OCI-LY7 (cell line): ENCODE measurements around the gene KLK2. TPM values are rescaled to one million over a fixed set of nuclear protein-coding genes. Genes with fewer than 3 reads are reported as not detected.

ENCODE experiments used
- BruUV-seq: library from RNA; stranded (reverse); fragments of 400-500 nt; replicated peaks from 2 replicates; lab custom pipeline; 2021; lab: Mats Ljungman, UMichigan
- CTCF ChIA-PET: fragments of 300-600 bp; sonication (Branson Sonifier 250); formaldehyde crosslinking; loops from one replicate; lab custom pipeline; 2022; ENCODE audit warnings: antibody characterized with exemption; ENCODE audit not compliant: unreplicated experiment; lab: Charles Lee
- POLR2A ChIA-PET: fragments of 300-600 bp; sonication (Branson Sonifier 250); formaldehyde crosslinking; loops from one replicate; lab custom pipeline; 2022; ENCODE audit warnings: antibody characterized with exemption; lab: Charles Lee
- DNase-seq: peaks from one replicate; pipeline ENCODE4 v3.0.0-alpha.2; 2015; ENCODE audit warnings: low spot score
- H2AFZ ChIP-seq: fragments of 200-600 bp; sonication (generic), shearing (Covaris generic); 2 replicates; pipeline ENCODE4 v1.6.1; 2014; ENCODE audit warnings: mild to moderate bottlenecking, antibody characterized with exemption, low read length, moderate library complexity
- H3K27ac ChIP-seq: fragments of 200-600 bp; sonication (generic); 2 replicates; pipeline ENCODE4 v1.5.1; 2014; ENCODE audit warnings: mixed run types, low read depth, mild to moderate bottlenecking, moderate library complexity, low read length, inconsistent platforms; ENCODE audit not compliant: poor library complexity, severe bottlenecking
- H3K36me3 ChIP-seq: fragments of 200-600 bp; sonication (generic); 2 replicates; pipeline ENCODE4 v1.6.1; 2014; ENCODE audit warnings: mild to moderate bottlenecking, antibody characterized with exemption, low read length, moderate library complexity, mixed read lengths; ENCODE audit not compliant: insufficient read depth
- H3K4me1 ChIP-seq: fragments of 200-600 bp; sonication (generic); 2 replicates; pipeline ENCODE4 v1.5.1; 2014; ENCODE audit warnings: mild to moderate bottlenecking, low read length; ENCODE audit not compliant: insufficient read depth, poor library complexity, severe bottlenecking
- H3K4me2 ChIP-seq: fragments of 200-600 bp; sonication (generic); 2 replicates; pipeline ENCODE4 v1.6.1; 2014; ENCODE audit warnings: mild to moderate bottlenecking, low read length
- H3K4me3 ChIP-seq: fragments of 200-600 bp; sonication (generic); 2 replicates; pipeline ENCODE4 v1.5.1; 2014; ENCODE audit warnings: mild to moderate bottlenecking, low read depth, low read length; ENCODE audit not compliant: poor library complexity, severe bottlenecking
- H3K79me2 ChIP-seq: fragments of 200-600 bp; sonication (generic); 2 replicates; pipeline ENCODE4 v1.6.1; 2016; ENCODE audit warnings: low read depth, mild to moderate bottlenecking, low read length, moderate library complexity, mixed read lengths; ENCODE audit not compliant: insufficient read depth
- H3K9me2 ChIP-seq: fragments of 200-600 bp; sonication (generic); 2 replicates; pipeline ENCODE4 v1.6.1; 2016; ENCODE audit warnings: mild to moderate bottlenecking, low read length, mixed read lengths; ENCODE audit not compliant: insufficient read depth
- H3K9me3 ChIP-seq: fragments of 200-600 bp; sonication (generic); 2 replicates; pipeline ENCODE4 v1.6.1; 2014; ENCODE audit warnings: mild to moderate bottlenecking, mixed run types, low read length, mixed read lengths
- H4K20me1 ChIP-seq: fragments of 200-600 bp; sonication (generic); 2 replicates; pipeline ENCODE4 v1.6.1; 2014; ENCODE audit warnings: mild to moderate bottlenecking, antibody characterized with exemption, low read length, moderate library complexity, mixed read lengths; ENCODE audit not compliant: insufficient read depth
- EZH2phosphoT487 ChIP-seq: fragments of 200-600 bp; sonication (generic); IDR thresholded peaks from 2 replicates; pipeline ENCODE4 v1.6.1; 2018; ENCODE audit warnings: low read depth, borderline replicate concordance, mild to moderate bottlenecking, mixed run types, antibody characterized with exemption, low read length, moderate library complexity, mixed read lengths
- intact Hi-C: fragments of 100-400 bp; cut with micrococcal nuclease; formaldehyde crosslinking; loops from one replicate; pipeline ENCODE4 v1.10.0; 2022; ENCODE audit not compliant: unreplicated experiment
- total RNA-seq, 2 experiments: library from RNA; depleted of rRNA in 1 of 2; stranded (reverse); fragments of >200 nt in 1 of 2; shearing (Covaris generic) in 1 of 2; gene quantifications; 2 replicates each; pipeline ENCODE4 v1.2.3, GENCODE V29; 2014 to 2022
- TF ChIP-seq, protein P1 (sequence below): fragments of 200-600 bp; sonication (generic); conservative IDR thresholded peaks from 2 replicates; pipeline ENCODE4 v1.5.1; 2014; ENCODE audit warnings: mild to moderate bottlenecking, antibody characterized with exemption, low read length, moderate library complexity, mixed read lengths

The KLK2 gene
- total RNA-seq, 2 experiments from 2014 or later, result not detected

- intact Hi-C loops, result no loop called here
- Histone ChIP-seq H3K27ac (no peak overlapping the region), H2AFZ (no peak overlapping the region), H4K20me1 (no peaks in the 10 kb centered on the region), H3K9me3 (0 out of 2 replicates have a peak, but pooled peaks cover 8% of the 10 kb centered on the region), H3K4me2 (no peak overlapping the region), H3K9me2 (no peaks in the 10 kb centered on the region), H3K79me2 (no peaks in the 10 kb centered on the region), H3K4me1 (peaks cover 6% of the 10 kb centered on the region), H3K4me3 (no peak overlapping the region), H3K36me3 (no peaks in the 10 kb centered on the region)
- TF ChIP-seq, protein P1, sequence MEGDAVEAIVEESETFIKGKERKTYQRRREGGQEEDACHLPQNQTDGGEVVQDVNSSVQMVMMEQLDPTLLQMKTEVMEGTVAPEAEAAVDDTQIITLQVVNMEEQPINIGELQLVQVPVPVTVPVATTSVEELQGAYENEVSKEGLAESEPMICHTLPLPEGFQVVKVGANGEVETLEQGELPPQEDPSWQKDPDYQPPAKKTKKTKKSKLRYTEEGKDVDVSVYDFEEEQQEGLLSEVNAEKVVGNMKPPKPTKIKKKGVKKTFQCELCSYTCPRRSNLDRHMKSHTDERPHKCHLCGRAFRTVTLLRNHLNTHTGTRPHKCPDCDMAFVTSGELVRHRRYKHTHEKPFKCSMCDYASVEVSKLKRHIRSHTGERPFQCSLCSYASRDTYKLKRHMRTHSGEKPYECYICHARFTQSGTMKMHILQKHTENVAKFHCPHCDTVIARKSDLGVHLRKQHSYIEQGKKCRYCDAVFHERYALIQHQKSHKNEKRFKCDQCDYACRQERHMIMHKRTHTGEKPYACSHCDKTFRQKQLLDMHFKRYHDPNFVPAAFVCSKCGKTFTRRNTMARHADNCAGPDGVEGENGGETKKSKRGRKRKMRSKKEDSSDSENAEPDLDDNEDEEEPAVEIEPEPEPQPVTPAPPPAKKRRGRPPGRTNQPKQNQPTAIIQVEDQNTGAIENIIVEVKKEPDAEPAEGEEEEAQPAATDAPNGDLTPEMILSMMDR, result no peak
- no peak for TF ChIP-seq EZH2phosphoT487
- no TSS peak for BruUV-seq
- no peak for DNase-seq
- CTCF ChIA-PET, result no interaction called here
- POLR2A ChIA-PET, result no interaction called here
These were observed 24.0 kb downstream of the KLK2 start for GRCh38 chr19:50897191-50897607.

- no peak for TF ChIP-seq EZH2phosphoT487
- TF ChIP-seq, protein P1, result no peak
- Histone ChIP-seq H3K4me1 (peaks cover 6% of the 10 kb centered on the region), H3K9me2 (no peaks in the 10 kb centered on the region), H3K9me3 (0 out of 2 replicates have a peak, but pooled peaks cover 8% of the 10 kb centered on the region), H3K79me2 (no peaks in the 10 kb centered on the region), H2AFZ (no peak overlapping the region), H4K20me1 (no peaks in the 10 kb centered on the region), H3K27ac (no peak overlapping the region), H3K36me3 (no peaks in the 10 kb centered on the region), H3K4me3 (no peak overlapping the region), H3K4me2 (no peak overlapping the region)
- intact Hi-C loops, result no loop called here
- CTCF ChIA-PET, result no interaction called here
- POLR2A ChIA-PET, result no interaction called here
- no TSS peak for BruUV-seq
- DNase-seq, result no peak
These were observed 24.4 kb downstream of the KLK2 start for GRCh38 chr19:50897612-50898011.

DNA sequence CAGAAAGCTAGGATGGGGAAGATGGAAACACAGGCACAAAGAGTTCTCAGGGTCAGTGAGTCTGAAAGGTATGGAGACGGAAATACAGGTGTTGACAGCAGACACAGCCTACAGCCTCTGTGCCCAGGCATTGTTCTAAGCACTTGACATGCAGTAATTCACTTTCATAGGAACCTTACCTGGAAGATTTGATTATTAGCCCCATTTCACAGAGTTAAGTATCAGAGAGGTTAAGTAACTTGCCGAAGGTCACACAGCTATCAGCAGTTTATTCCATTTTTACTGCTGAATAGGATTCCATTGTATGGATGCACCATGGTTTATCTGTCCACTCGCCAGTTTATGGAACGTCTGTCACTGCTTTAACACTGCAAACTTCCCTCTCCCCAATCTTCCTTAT is 24.8 kb downstream of the KLK2 start:
- Histone ChIP-seq H3K4me1 (peaks cover 6% of the 10 kb centered on the region), H3K79me2 (no peaks in the 10 kb centered on the region), H3K9me2 (no peaks in the 10 kb centered on the region), H3K9me3 (0 out of 2 replicates have a peak, but pooled peaks cover 8% of the 10 kb centered on the region), H2AFZ (no peak overlapping the region), H3K36me3 (no peaks in the 10 kb centered on the region), H3K27ac (no peak overlapping the region), H3K4me2 (no peak overlapping the region), H3K4me3 (no peak overlapping the region), H4K20me1 (no peaks in the 10 kb centered on the region)
- ChIA-PET CTCF (no interaction called here), POLR2A (no interaction called here)
- no peak for DNase-seq
- intact Hi-C loops, result no loop called here
- TF ChIP-seq, protein P1, result no peak
- TF ChIP-seq EZH2phosphoT487, result no peak
- no TSS peak for BruUV-seq
